Endothelial cell of umbilical vein (primary cell): ENCODE results near the gene ARSK. TPM values are rescaled to one million over a fixed set of nuclear protein-coding genes. Genes with fewer than 3 reads are reported as not detected.

ENCODE experiments used
- BruUV-seq: library from RNA; stranded (reverse); fragments of 400-500 nt; replicated peaks from 2 replicates; lab custom pipeline; 2021; lab: Mats Ljungman, UMichigan
- CTCF ChIA-PET: fragments of 300-600, 350-600 bp; sonication (Branson Sonifier 250); formaldehyde crosslinking; loops from one replicate; lab custom pipeline; 2021; ENCODE audit warnings: antibody characterized with exemption, inconsistent platforms; lab: Charles Lee
- POLR2A ChIA-PET: fragments of 300-600, 350-600 bp; sonication (Branson Sonifier 250); formaldehyde crosslinking; loops from one replicate; lab custom pipeline; 2021; ENCODE audit warnings: antibody characterized with exemption, inconsistent platforms; lab: Charles Lee
- DNase-seq: peaks from one replicate; pipeline ENCODE4 v3.0.0-alpha.2; 2011; ENCODE audit warnings: low read depth, low spot score
- FAIRE-seq: peaks from 2 replicates; lab custom pipeline; 2011; peaks lifted over from hg19 to GRCh38; lab: Jason Lieb, UNC
- H2AFZ ChIP-seq: 2 replicates; pipeline ENCODE4 v1.6.0; 2012; ENCODE audit warnings: low read depth, low read length, control low read depth, inconsistent platforms
- H3K27ac ChIP-seq: 2 replicates; pipeline ENCODE4 v1.5.1; 2011; ENCODE audit warnings: low read depth, mild to moderate bottlenecking, control low read depth, low read length, moderate library complexity; ENCODE audit not compliant: insufficient read depth
- H3K27me3 ChIP-seq, 2 experiments: 2 replicates each; pipeline versions ENCODE4 v1.6.0 to v1.6.1; 2011; ENCODE audit warnings: low read length in 2 of 2, mixed read lengths in 1 of 2; ENCODE audit not compliant: control insufficient read depth in 2 of 2, insufficient read depth in 2 of 2
- H3K36me3 ChIP-seq, 2 experiments: 2 replicates in 1 of 2; 3 replicates in 1 of 2; pipeline ENCODE4 v1.5.1; 2011; ENCODE audit warnings: low read length in 2 of 2, mild to moderate bottlenecking in 1 of 2, moderate library complexity in 1 of 2; ENCODE audit not compliant: control insufficient read depth in 2 of 2, insufficient read depth in 2 of 2; ENCODE audit errors: extremely low read depth in 1 of 2
- H3K4me1 ChIP-seq: 3 replicates; pipeline ENCODE4 v1.5.1; 2011; ENCODE audit warnings: mild to moderate bottlenecking, low read length; ENCODE audit not compliant: control insufficient read depth, insufficient read depth; ENCODE audit errors: extremely low read depth
- H3K4me2 ChIP-seq: 2 replicates; pipeline ENCODE4 v1.6.1; 2011; ENCODE audit warnings: low read length, control low read depth, mixed read lengths; ENCODE audit not compliant: insufficient read depth
- H3K4me3 ChIP-seq, 3 experiments: fragments of 200-600 bp in 1 of 3; sonication (generic), shearing (Covaris generic) in 1 of 3; replicated peaks in 1 of 3; 2 replicates each; pipeline ENCODE4 v1.5.1; 2011 to 2016; ENCODE audit warnings: control low read depth in 3 of 3, low read length in 3 of 3, mild to moderate bottlenecking in 2 of 3, inconsistent platforms in 1 of 3, low read depth in 1 of 3, moderate library complexity in 1 of 3; ENCODE audit not compliant: insufficient read depth in 1 of 3
- H3K79me2 ChIP-seq: 2 replicates; pipeline ENCODE4 v1.6.0; 2012; ENCODE audit warnings: low read length, inconsistent platforms; ENCODE audit not compliant: control insufficient read depth, insufficient read depth
- H3K9ac ChIP-seq: replicated peaks from 2 replicates; pipeline ENCODE3; 2011; ENCODE audit warnings: low read length, control low read depth; ENCODE audit not compliant: insufficient read depth; ENCODE audit errors: extremely low read depth
- H3K9me1 ChIP-seq: replicated peaks from 3 replicates; pipeline ENCODE4 v1.6.0; 2011; ENCODE audit warnings: mild to moderate bottlenecking, low read length; ENCODE audit not compliant: control insufficient read depth, insufficient read depth; ENCODE audit errors: extremely low read depth
- H3K9me3 ChIP-seq: replicated peaks from 2 replicates; pipeline ENCODE4 v1.5.1; 2012; ENCODE audit warnings: low read length, inconsistent platforms; ENCODE audit not compliant: control insufficient read depth, insufficient read depth
- H4K20me1 ChIP-seq: replicated peaks from 2 replicates; pipeline ENCODE3; 2011; ENCODE audit warnings: mild to moderate bottlenecking, low read length; ENCODE audit not compliant: control insufficient read depth, insufficient read depth; ENCODE audit errors: extremely low read depth
- CTCF ChIP-seq, 2 donors: IDR thresholded peaks; 1 replicate in 1 of 2; 2 replicates in 1 of 2; pipeline ENCODE4 v1.5.1; 2011; ENCODE audit warnings: low read length in 2 of 2, mild to moderate bottlenecking in 2 of 2, moderate library complexity in 2 of 2, control low read depth in 1 of 2, inconsistent platforms in 1 of 2, low read depth in 1 of 2; ENCODE audit not compliant: insufficient read depth in 1 of 2; ENCODE audit errors: extremely low read depth in 1 of 2
- EZH2 ChIP-seq: IDR thresholded peaks from 2 replicates; pipeline ENCODE4 v1.6.1; 2012; ENCODE audit warnings: borderline replicate concordance, low read depth, mild to moderate bottlenecking, moderate library complexity, low read length, inconsistent platforms; ENCODE audit not compliant: severe bottlenecking
- FOS ChIP-seq: IDR thresholded peaks from 2 replicates; pipeline ENCODE4 v1.6.1; 2011; ENCODE audit warnings: mild to moderate bottlenecking, low read length, moderate library complexity, borderline replicate concordance; ENCODE audit not compliant: insufficient read depth
- GATA2 ChIP-seq: IDR thresholded peaks from 2 replicates; pipeline ENCODE4 v1.7.0; 2011; ENCODE audit warnings: low read depth, mild to moderate bottlenecking, moderate library complexity, mixed read lengths, low read length; ENCODE audit not compliant: insufficient read length, insufficient read depth
- JUN ChIP-seq: IDR thresholded peaks from 2 replicates; pipeline ENCODE4 v1.6.1; 2011; ENCODE audit warnings: borderline replicate concordance, low read depth; ENCODE audit not compliant: insufficient read length, insufficient read depth
- MAX ChIP-seq: IDR thresholded peaks from 2 replicates; pipeline ENCODE4 v1.6.1; 2011; ENCODE audit not compliant: insufficient read depth, insufficient read length
- MYC ChIP-seq: IDR thresholded peaks from one replicate; pipeline ENCODE4 v1.6.1; 2011; ENCODE audit warnings: mild to moderate bottlenecking, low read depth, low read length
- POLR2A ChIP-seq: IDR thresholded peaks from 2 replicates; pipeline ENCODE4 v1.6.1; 2012; ENCODE audit warnings: low read depth, mild to moderate bottlenecking, control low read depth, low read length
- POLR2AphosphoS5 ChIP-seq: IDR thresholded peaks from 2 replicates; pipeline ENCODE4 v1.6.1; 2012; ENCODE audit warnings: low read depth, mild to moderate bottlenecking, control low read depth, low read length, moderate library complexity; ENCODE audit not compliant: insufficient read depth
- dilution Hi-C: fragments of 300-500 bp; cut with MboI; formaldehyde crosslinking; loops from one replicate; pipeline ENCODE4 v1.15.0; 2019; ENCODE audit warnings: low sequenced_read_pairs; ENCODE audit not compliant: extremely low pct_ligation_motif_present
- intact Hi-C: fragments of 100-400 bp; cut with micrococcal nuclease; formaldehyde crosslinking; loops from one replicate; pipeline ENCODE4 v1.10.0; 2022
- polyA plus RNA-seq, 4 experiments: library from polyadenylated mRNA; depleted of rRNA in 3 of 4; stranded (reverse) in 3 of 4; unstranded in 1 of 4; fragments of >200 nt; gene quantifications; 2 replicates each; pipeline versions ENCODE4 v1.2.1 to v1.2.3, GENCODE V29; 2011 to 2012; ENCODE audit warnings: missing spikeins in 1 of 4
- total RNA-seq: library from RNA; stranded (reverse); gene quantifications from 2 replicates; pipeline ENCODE4 v1.2.3, GENCODE V29; 2021

ARSK gene
- total and polyA plus RNA-seq, 2 donors (not counting 3 experiments of a cell fraction or from before 2014, with no cell fraction given): 3.7 to 4.9 TPM

GRCh38 chr5:95600557-95600956 lies 45.7 kb downstream of the ARSK start:
- H3K36me3 ChIP-seq: no peaks in the 10 kb centered on the region
- H3K4me1 ChIP-seq: no peaks in the 10 kb centered on the region
- dilution Hi-C loops: no loop called here
- H4K20me1 ChIP-seq: no peaks in the 10 kb centered on the region
- H3K9me1 ChIP-seq: no peaks in the 10 kb centered on the region
- no peak overlapping the region for H2AFZ ChIP-seq
- CTCF ChIA-PET: interaction anchor here (1.4 kb wide), 1 partner anchor 31 kb away, joined by 3 read pairs; no protein-coding TSS in a partner anchor
- H3K4me3 ChIP-seq: no peak overlapping the region
- no peaks in the 10 kb centered on the region for H3K79me2 ChIP-seq
- H3K27me3 ChIP-seq: no peaks in the 10 kb centered on the region
- no peak overlapping the region for H3K4me2 ChIP-seq
- BruUV-seq: no TSS peak
- no peak overlapping the region for H3K27ac ChIP-seq
- no peak overlapping the region for H3K9ac ChIP-seq
- no peak for DNase-seq
- no peak for FAIRE-seq
- POLR2A ChIA-PET: no interaction called here
- intact Hi-C loops: no loop called here
- H3K9me3 ChIP-seq: no peaks in the 10 kb centered on the region
- TF ChIP-seq EZH2: no peak
- TF ChIP-seq FOS: no peak
- no peak for TF ChIP-seq MAX
- no peak for TF ChIP-seq CTCF (IDR thresholded peaks at IDR 0.05; ENCODE audit: extremely low read depth in 1 of 2, insufficient read depth in 1 of 2, low read depth in 1 of 2, low read length in 2 of 2)
- TF ChIP-seq POLR2A: no peak
- no peak for TF ChIP-seq GATA2
- no peak for TF ChIP-seq POLR2AphosphoS5
- no peak for TF ChIP-seq JUN
- no peak for TF ChIP-seq MYC
